HFFc6 (cell line): Measurements from ENCODE around the gene ALX3. TPM values are rescaled to one million over a fixed set of nuclear protein-coding genes. Genes with fewer than 3 reads are reported as not detected.
"Not testable (repeated sequence)": the region's sequence is repeated elsewhere in the genome, so short reads cannot be mapped to it uniquely, and the experiment has no call there.

ENCODE experiments used
- DNase-seq: peaks from one replicate; pipeline ENCODE4 v3.0.0-alpha.2; 2018
- H3K27ac Mint-ChIP-seq: 2 replicates; pipeline ENCODE4 v1.8.0; 2020; ENCODE audit warnings: mild to moderate bottlenecking, mixed read lengths
- H3K27me3 Mint-ChIP-seq: 2 replicates; pipeline ENCODE4 v1.8.0; 2021; ENCODE audit warnings: mild to moderate bottlenecking, moderate library complexity, mixed read lengths; ENCODE audit not compliant: insufficient read depth
- H3K36me3 Mint-ChIP-seq: 2 replicates; pipeline ENCODE4 v1.8.0; 2021; ENCODE audit warnings: low read depth, mixed read lengths
- H3K4me1 Mint-ChIP-seq: 2 replicates; pipeline ENCODE4 v1.8.0; 2020; ENCODE audit warnings: low read depth, mixed read lengths
- H3K4me3 Mint-ChIP-seq: 2 replicates; pipeline ENCODE4 v1.8.0; 2020; ENCODE audit warnings: mild to moderate bottlenecking, moderate library complexity, mixed read lengths
- H3K9me3 Mint-ChIP-seq: 2 replicates; pipeline ENCODE4 v1.8.0; 2020; ENCODE audit warnings: mild to moderate bottlenecking, mixed read lengths
- total RNA-seq, 6 experiments: library from RNA; stranded (reverse); fragmentation: NEBNext Ultra II Directional; extraction: Animal tissue kit (Norgen Biotek cat#: 25700); gene quantifications; 2 replicates in 1 of 6; 3 replicates in 5 of 6; pipeline ENCODE4 v1.2.3, GENCODE V29; 2021
- TF ChIP-seq, protein P1 (sequence below): fragments of 200-600 bp; sonication (generic); IDR thresholded peaks from 2 replicates; pipeline ENCODE4 v1.5.0; 2021; ENCODE audit warnings: antibody characterized with exemption, mild to moderate bottlenecking

ALX3 gene
- total RNA-seq, 6 experiments from 2014 or later, result 1.0 to 10.0 (median 1.4) TPM

DNA sequence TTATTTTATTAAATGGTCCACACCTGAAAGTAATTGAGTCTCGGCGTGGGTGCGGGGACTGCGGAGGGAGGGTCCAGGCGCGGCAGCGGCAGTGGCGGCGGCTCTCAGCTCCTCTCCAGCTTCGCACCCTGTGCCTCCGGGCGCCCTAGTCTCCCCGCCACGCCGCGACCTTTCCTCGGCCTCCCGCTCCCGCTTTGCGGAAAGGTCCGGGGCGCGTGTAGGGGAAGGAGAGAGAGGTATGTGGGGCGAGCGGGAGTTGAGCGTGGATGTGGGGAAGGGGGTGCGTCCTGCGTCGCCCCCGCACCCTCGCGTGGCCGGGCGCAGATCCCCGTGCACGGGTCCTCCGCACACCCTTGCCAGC lies 13.4 kb upstream of the ALX3 start:
- peak overlapping the region; percentile 84 for H3K4me3 Mint-ChIP-seq
- TF ChIP-seq, protein P1, sequence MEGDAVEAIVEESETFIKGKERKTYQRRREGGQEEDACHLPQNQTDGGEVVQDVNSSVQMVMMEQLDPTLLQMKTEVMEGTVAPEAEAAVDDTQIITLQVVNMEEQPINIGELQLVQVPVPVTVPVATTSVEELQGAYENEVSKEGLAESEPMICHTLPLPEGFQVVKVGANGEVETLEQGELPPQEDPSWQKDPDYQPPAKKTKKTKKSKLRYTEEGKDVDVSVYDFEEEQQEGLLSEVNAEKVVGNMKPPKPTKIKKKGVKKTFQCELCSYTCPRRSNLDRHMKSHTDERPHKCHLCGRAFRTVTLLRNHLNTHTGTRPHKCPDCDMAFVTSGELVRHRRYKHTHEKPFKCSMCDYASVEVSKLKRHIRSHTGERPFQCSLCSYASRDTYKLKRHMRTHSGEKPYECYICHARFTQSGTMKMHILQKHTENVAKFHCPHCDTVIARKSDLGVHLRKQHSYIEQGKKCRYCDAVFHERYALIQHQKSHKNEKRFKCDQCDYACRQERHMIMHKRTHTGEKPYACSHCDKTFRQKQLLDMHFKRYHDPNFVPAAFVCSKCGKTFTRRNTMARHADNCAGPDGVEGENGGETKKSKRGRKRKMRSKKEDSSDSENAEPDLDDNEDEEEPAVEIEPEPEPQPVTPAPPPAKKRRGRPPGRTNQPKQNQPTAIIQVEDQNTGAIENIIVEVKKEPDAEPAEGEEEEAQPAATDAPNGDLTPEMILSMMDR, result no peak
- no peak for DNase-seq
- no peaks in the 10 kb centered on the region for H3K36me3 Mint-ChIP-seq
- H3K4me1 Mint-ChIP-seq, result peaks cover 51% of the 10 kb centered on the region
- no peaks in the 10 kb centered on the region for H3K9me3 Mint-ChIP-seq
- peaks cover 4% of the 10 kb centered on the region; the same call in 1 of the 2 replicates for H3K27me3 Mint-ChIP-seq
- H3K27ac Mint-ChIP-seq, result peak overlapping the region; percentile 83

DNA sequence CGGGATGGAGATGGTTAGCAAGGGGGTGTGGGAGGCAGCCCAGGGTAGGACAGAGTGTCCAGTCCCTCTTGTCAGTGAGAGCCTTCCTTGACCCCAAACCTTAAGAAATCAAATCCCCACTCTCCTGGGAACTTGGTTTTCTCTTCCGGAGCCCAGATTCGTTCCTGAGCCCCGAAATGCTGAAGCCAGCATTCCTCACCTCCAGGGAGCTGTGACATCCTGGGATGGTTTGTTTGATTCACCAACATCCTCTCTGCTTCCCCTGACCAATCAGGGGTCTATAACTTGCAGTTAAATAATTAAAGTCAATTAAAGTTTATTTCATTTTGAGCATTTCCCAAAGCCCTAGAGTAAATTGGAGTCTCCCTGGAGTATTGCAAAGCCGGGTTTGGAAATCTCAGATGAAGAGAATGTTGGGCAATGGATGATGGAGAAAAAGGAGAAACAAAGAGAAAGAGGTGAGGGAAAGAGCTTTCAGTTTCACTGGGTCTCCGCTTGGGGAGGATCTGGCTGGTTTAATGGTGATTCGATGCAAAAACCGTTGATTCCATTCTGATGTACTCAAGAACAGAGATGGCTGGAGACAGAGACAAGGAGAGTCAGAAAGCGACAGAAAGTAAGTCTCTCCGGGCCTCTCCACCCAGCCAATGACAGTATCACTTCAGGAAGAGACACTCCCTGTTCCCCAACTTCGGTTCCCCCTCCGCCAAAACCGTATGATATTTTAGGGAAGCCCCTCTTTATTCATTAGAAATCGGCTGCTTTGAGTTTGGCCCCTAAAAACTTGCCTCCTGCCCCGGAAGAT lies 12.8 kb upstream of the ALX3 start:
- H3K9me3 Mint-ChIP-seq, result no peaks in the 10 kb centered on the region
- no peaks in the 10 kb centered on the region for H3K36me3 Mint-ChIP-seq
- peak overlapping the region; percentile 83 for H3K27ac Mint-ChIP-seq
- no peak for DNase-seq
- TF ChIP-seq, protein P1, result no peak
- H3K4me3 Mint-ChIP-seq, result peak overlapping the region; percentile 84
- H3K27me3 Mint-ChIP-seq, result peaks cover 4% of the 10 kb centered on the region; the same call in 1 of the 2 replicates
- peaks cover 51% of the 10 kb centered on the region for H3K4me1 Mint-ChIP-seq

DNA sequence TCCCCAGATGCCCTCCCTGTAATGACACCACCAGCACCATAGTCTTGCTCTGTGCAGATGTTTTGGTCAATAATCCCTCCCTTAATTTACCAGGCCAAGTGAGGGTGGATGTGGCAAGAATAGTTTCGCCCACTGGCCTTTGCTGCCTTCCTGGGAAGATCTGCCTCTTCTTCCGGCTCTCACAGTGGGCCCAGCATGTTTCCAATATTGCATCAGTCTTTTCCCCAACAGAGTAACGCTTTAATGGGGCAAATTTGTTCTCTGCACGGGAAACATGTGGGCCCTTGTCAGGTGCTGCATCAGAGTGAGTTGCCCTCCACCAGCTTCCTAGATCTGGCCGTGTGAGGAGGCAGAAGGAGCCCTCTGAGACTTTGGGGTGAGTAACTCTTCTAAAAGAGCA lies 12.0 kb upstream of the ALX3 start:
- TF ChIP-seq, protein P1, result no peak
- Mint-ChIP-seq H3K9me3 (no peaks in the 10 kb centered on the region), H3K36me3 (no peaks in the 10 kb centered on the region), H3K4me3 (peak overlapping the region; percentile 84; the same call in 1 of the 2 replicates), H3K4me1 (peaks cover 45% of the 10 kb centered on the region), H3K27me3 (peaks cover 4% of the 10 kb centered on the region; the same call in 1 of the 2 replicates), H3K27ac (peak overlapping the region; percentile 83)
- no peak for DNase-seq

DNA sequence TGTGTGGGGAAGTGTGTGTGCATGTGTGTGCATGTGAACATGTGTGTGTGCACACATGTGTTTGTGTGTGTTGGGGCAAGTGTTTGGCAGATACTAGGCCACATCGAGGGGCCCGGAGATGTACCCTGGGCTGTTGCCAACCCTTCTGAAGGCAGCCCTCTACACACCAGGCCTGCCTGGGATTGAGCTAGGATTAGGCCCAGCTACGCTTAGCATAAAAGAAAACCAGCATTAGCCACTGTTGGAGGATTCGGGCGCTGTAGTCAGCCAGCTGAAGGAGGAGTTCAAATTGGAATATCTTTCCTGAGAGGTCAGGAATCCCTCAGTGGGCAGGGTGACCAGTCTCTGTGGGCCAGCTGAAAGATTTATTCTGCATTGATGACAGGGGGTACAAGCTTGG lies 10.6 kb upstream of the ALX3 start:
- TF ChIP-seq, protein P1, result no peak
- no peak for DNase-seq
- no peaks in the 10 kb centered on the region for H3K9me3 Mint-ChIP-seq
- peaks cover 31% of the 10 kb centered on the region for H3K4me1 Mint-ChIP-seq
- no peaks in the 10 kb centered on the region for H3K36me3 Mint-ChIP-seq
- H3K4me3 Mint-ChIP-seq, result no peak overlapping the region
- peaks cover 6% of the 10 kb centered on the region for H3K27me3 Mint-ChIP-seq
- peak overlapping the region; percentile 5; the same call in 1 of the 2 replicates for H3K27ac Mint-ChIP-seq

DNA sequence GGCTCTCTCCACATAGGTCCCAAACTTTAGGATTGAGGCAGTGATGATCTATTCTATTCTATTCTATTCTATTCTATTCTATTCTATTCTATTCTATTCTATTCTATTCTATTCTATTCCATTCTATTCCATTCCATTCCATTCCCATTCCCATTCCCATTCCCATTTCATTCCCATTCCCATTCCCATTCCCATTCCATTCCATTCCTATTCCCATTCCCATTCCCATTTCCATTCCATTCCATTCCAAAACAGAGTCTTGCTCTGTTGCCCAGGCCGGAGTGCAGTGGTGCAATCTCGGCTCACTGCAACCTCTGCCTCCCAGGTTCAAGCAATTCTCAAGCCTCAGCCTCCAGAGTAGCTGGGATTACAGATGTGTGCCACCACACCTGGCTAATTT lies 9.5 kb upstream of the ALX3 start:
- H3K4me3 Mint-ChIP-seq, H3K9me3 Mint-ChIP-seq, H3K36me3 Mint-ChIP-seq, DNase-seq, H3K27me3 Mint-ChIP-seq, H3K27ac Mint-ChIP-seq: not testable (repeated sequence)
- peaks cover 20% of the 10 kb centered on the region for H3K4me1 Mint-ChIP-seq

DNA sequence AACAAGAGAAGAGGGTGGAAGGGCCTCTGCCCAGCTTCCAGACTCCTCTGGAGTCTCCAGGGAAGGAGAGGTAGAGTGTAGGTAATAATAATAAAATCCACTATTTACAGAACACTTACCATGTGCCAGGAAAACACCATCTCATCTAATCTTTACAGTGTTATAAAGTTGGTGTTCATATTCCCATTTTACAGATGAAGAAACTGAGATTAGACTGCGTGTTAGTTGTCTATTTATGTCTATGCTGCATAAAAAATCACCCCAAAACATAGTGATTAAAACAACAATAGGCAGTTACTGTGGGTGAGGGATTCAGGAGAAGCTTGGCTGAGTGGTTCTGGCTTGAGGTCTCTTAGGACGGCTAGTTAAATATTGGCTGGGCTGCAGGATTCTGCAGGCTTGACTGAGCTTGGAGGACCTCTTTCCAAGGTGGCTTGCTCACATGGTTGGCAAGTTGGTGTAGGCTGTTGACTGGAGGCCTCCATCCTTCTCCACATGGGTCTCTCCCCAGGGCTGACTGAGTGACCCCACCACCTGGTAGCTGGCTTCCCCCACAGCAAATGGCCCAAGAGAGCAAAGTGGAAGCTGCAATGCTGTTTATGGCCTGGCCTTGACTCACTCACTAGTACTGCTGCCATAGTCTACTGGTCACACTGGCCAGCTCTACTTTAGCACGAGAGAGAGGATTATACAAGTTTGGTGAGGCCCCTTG lies 6.5 kb upstream of the ALX3 start:
- no peak for DNase-seq
- Mint-ChIP-seq H3K9me3 (no peaks in the 10 kb centered on the region), H3K4me3 (no peak overlapping the region), H3K4me1 (no peaks in the 10 kb centered on the region), H3K27ac (no peak overlapping the region), H3K36me3 (no peaks in the 10 kb centered on the region), H3K27me3 (peaks cover 7% of the 10 kb centered on the region)
- TF ChIP-seq, protein P1, result no peak
